HG03558 (cell line): ENCODE results near the gene TP53TG3B.
"Not testable (repeated sequence)": the region's sequence is repeated elsewhere in the genome, so short reads cannot be mapped to it uniquely, and the experiment has no call there.

ENCODE experiments used
- ATAC-seq: cut with Tn5 transposase; IDR thresholded peaks from one replicate; pipeline ENCODE4 v1.9.1; 2021; ENCODE audit warnings: moderate number of reproducible peaks; ENCODE audit not compliant: unreplicated experiment; ENCODE audit errors: extremely low read depth

Gene TP53TG3B

GRCh38 chr16:33360541-33360940 is at the start of gene TP53TG3B:
Gene TP53TG3B, plus strand, starts transcription at chr16:33360841. Its CDS starts 68 bp downstream, at chr16:33360909.
- not testable (repeated sequence) for ATAC-seq

- not testable (repeated sequence) for ATAC-seq
Observed at GRCh38 chr16:33336226-33337012, 24.2 kb upstream of the TP53TG3B start.

GRCh38 chr16:33337627-33338542 is 22.8 kb upstream of the TP53TG3B start:
- not testable (repeated sequence) for ATAC-seq

- ATAC-seq, result not testable (repeated sequence)
Observed at GRCh38 chr16:33338543-33338951, 22.1 kb upstream of the TP53TG3B start.

- ATAC-seq, result not testable (repeated sequence)
Observed at GRCh38 chr16:33339093-33340061, 21.3 kb upstream of the TP53TG3B start.
